ENCODE results near the gene ATAD1.
"Not testable (repeated sequence)": the region's sequence is repeated elsewhere in the genome, so short reads cannot be mapped to it uniquely, and the experiment has no call there.

The ATAD1 gene

DNA sequence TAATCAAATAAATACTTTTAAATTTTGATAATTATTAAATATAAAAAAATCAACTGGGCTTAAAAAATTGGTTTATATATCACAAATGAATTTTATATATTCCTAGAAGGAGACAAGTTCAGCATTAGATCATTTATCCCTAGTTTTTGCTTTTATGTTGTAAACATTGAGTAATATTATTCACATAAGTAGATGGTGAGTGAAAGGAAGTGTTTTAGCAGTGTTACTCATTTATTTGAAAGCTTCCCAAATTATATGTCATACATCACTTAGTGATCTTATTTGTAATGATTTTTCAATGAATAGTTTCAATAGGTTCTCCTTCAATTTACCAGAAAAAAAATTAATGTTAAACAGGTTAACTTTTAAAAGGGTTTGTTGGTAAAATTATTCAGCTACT lies 29.5 kb upstream of the ATAD1 start:
- H3K27me3 ChIP-seq (ENCODE audit: insufficient read depth, low read length, poor library complexity, severe bottlenecking), result no peaks in the 10 kb centered on the region
- peaks cover 12% of the 10 kb centered on the region; the same call in 1 of the 2 replicates for H3K79me2 ChIP-seq (ENCODE audit: insufficient read depth, low read length)
- no peak overlapping the region for H3K9ac ChIP-seq (ENCODE audit: low read depth, low read length, poor library complexity, severe bottlenecking)
- H3K4me3 ChIP-seq (ENCODE audit: low read length, poor library complexity, severe bottlenecking), result no peak overlapping the region
- no peaks in the 10 kb centered on the region for H3K36me3 ChIP-seq (ENCODE audit: insufficient read depth, low read length)
- no peaks in the 10 kb centered on the region for H4K20me1 ChIP-seq (ENCODE audit: insufficient read depth, low read length, poor library complexity, severe bottlenecking)
- H3K9me2 ChIP-seq (replicated peaks; ENCODE audit: low read depth, low read length), result no peaks in the 10 kb centered on the region
- TF ChIP-seq, protein P1, sequence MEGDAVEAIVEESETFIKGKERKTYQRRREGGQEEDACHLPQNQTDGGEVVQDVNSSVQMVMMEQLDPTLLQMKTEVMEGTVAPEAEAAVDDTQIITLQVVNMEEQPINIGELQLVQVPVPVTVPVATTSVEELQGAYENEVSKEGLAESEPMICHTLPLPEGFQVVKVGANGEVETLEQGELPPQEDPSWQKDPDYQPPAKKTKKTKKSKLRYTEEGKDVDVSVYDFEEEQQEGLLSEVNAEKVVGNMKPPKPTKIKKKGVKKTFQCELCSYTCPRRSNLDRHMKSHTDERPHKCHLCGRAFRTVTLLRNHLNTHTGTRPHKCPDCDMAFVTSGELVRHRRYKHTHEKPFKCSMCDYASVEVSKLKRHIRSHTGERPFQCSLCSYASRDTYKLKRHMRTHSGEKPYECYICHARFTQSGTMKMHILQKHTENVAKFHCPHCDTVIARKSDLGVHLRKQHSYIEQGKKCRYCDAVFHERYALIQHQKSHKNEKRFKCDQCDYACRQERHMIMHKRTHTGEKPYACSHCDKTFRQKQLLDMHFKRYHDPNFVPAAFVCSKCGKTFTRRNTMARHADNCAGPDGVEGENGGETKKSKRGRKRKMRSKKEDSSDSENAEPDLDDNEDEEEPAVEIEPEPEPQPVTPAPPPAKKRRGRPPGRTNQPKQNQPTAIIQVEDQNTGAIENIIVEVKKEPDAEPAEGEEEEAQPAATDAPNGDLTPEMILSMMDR (conservative IDR thresholded peaks at IDR 0.05; ENCODE audit: low read length), result no peak
- no peak for TF ChIP-seq EZH2phosphoT487 (IDR thresholded peaks at IDR 0.05; ENCODE audit: borderline replicate concordance)
- no peak overlapping the region for H3K4me2 ChIP-seq (ENCODE audit: low read depth, low read length, poor library complexity, severe bottlenecking)
- H3F3A ChIP-seq (ENCODE audit: low read depth), result no peaks in the 10 kb centered on the region
- H3K4me1 ChIP-seq (ENCODE audit: insufficient read depth, low read length, poor library complexity, severe bottlenecking), result peaks cover 21% of the 10 kb centered on the region
- no peaks in the 10 kb centered on the region for H3K9me3 ChIP-seq (ENCODE audit: insufficient read depth, low read depth, low read length)
- H2AFZ ChIP-seq (ENCODE audit: low read length), result no peak overlapping the region

DNA sequence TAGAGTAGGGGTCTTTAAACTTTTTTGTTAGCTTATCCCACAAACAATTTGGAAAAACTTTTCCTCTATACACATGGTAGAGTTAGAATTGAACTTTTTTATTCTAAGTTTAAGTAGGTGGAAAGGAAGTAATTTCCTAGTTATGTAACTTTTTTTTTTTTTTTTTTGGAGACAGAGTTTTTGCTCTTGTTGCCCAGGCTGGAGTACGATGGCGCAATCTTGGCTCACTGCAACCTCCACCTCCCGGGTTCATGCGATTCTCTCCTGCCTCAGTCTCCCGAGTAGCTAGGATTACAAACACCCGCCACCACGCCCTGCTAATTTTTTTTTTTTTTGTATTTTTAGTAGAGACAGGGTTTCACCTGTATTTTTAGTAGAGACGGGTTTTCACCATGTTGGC lies 28.7 kb upstream of the ATAD1 start:
- H3K9me2 ChIP-seq (replicated peaks; ENCODE audit: low read depth, low read length); H4K20me1 ChIP-seq (ENCODE audit: insufficient read depth, low read length, poor library complexity, severe bottlenecking); H3K27me3 ChIP-seq (ENCODE audit: insufficient read depth, low read length, poor library complexity, severe bottlenecking); H3K4me3 ChIP-seq (ENCODE audit: low read length, poor library complexity, severe bottlenecking); H3K36me3 ChIP-seq (ENCODE audit: insufficient read depth, low read length); H3K9me3 ChIP-seq (ENCODE audit: insufficient read depth, low read depth, low read length); H3F3A ChIP-seq (ENCODE audit: low read depth); H2AFZ ChIP-seq (ENCODE audit: low read length); H3K9ac ChIP-seq (ENCODE audit: low read depth, low read length, poor library complexity, severe bottlenecking); H3K4me2 ChIP-seq (ENCODE audit: low read depth, low read length, poor library complexity, severe bottlenecking): not testable (repeated sequence)
- peaks cover 17% of the 10 kb centered on the region for H3K4me1 ChIP-seq (ENCODE audit: insufficient read depth, low read length, poor library complexity, severe bottlenecking)
- peaks cover 12% of the 10 kb centered on the region; the same call in 1 of the 2 replicates for H3K79me2 ChIP-seq (ENCODE audit: insufficient read depth, low read length)

DNA sequence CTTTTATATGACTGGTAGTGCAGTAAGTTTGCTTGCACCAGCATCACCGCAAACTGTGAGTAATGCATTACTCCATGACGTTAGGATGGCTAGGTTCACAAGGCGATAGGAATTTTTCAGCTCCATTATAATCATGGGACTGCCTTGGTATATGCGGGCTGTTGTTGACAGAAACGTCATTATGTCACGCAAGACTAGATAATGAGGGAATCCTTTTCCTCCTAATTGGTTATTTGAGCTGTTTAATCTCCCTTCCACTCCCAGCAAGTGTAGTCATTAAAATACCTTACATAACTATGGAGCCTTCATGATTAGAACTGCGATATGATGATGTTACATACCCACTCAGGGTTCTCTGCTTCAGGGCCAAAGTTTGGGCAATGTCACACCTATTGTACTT lies 28.0 kb upstream of the ATAD1 start:
- Histone ChIP-seq H3K4me1 (ENCODE audit: insufficient read depth, low read length, poor library complexity, severe bottlenecking) (peaks cover 10% of the 10 kb centered on the region), H3K36me3 (ENCODE audit: insufficient read depth, low read length) (no peaks in the 10 kb centered on the region), H3K9ac (ENCODE audit: low read depth, low read length, poor library complexity, severe bottlenecking) (no peak overlapping the region), H3K9me3 (ENCODE audit: insufficient read depth, low read depth, low read length) (no peaks in the 10 kb centered on the region), H3K79me2 (ENCODE audit: insufficient read depth, low read length) (peaks cover 5% of the 10 kb centered on the region; the same call in 1 of the 2 replicates), H3K9me2 (replicated peaks; ENCODE audit: low read depth, low read length) (no peaks in the 10 kb centered on the region), H4K20me1 (ENCODE audit: insufficient read depth, low read length, poor library complexity, severe bottlenecking) (no peaks in the 10 kb centered on the region), H3K4me2 (ENCODE audit: low read depth, low read length, poor library complexity, severe bottlenecking) (no peak overlapping the region), H3F3A (ENCODE audit: low read depth) (no peaks in the 10 kb centered on the region), H3K4me3 (ENCODE audit: low read length, poor library complexity, severe bottlenecking) (no peak overlapping the region), H3K27me3 (ENCODE audit: insufficient read depth, low read length, poor library complexity, severe bottlenecking) (no peaks in the 10 kb centered on the region), H2AFZ (ENCODE audit: low read length) (no peak overlapping the region)
- TF ChIP-seq, protein P1 (conservative IDR thresholded peaks at IDR 0.05; ENCODE audit: low read length), result no peak
- no peak for TF ChIP-seq EZH2phosphoT487 (IDR thresholded peaks at IDR 0.05; ENCODE audit: borderline replicate concordance)

DNA sequence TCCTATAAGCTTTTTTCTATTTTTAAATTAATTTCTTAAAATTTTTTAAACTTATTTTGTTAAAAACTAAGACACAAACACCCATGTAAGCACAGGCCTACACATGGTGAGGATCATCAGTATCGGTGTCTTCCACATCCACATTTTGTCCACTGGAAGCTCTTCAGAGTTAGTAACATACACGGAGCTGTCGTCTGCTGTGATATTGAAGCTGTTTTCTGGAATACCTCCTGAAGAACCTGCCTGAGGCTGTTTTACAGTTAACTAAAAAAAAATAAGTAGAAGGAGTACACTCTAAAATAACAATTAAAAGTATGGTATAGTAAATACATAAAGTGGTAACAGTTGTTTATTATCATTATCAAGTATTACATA lies 27.6 kb upstream of the ATAD1 start:
- H3K9me3 ChIP-seq (ENCODE audit: insufficient read depth, low read depth, low read length), result no peaks in the 10 kb centered on the region
- no peaks in the 10 kb centered on the region for H3F3A ChIP-seq (ENCODE audit: low read depth)
- no peaks in the 10 kb centered on the region for H3K36me3 ChIP-seq (ENCODE audit: insufficient read depth, low read length)
- H3K27me3 ChIP-seq (ENCODE audit: insufficient read depth, low read length, poor library complexity, severe bottlenecking), result no peaks in the 10 kb centered on the region
- H4K20me1 ChIP-seq (ENCODE audit: insufficient read depth, low read length, poor library complexity, severe bottlenecking), result no peaks in the 10 kb centered on the region
- H3K4me2 ChIP-seq (ENCODE audit: low read depth, low read length, poor library complexity, severe bottlenecking), result no peak overlapping the region
- no peak overlapping the region for H3K9ac ChIP-seq (ENCODE audit: low read depth, low read length, poor library complexity, severe bottlenecking)
- H3K4me3 ChIP-seq (ENCODE audit: low read length, poor library complexity, severe bottlenecking), result no peak overlapping the region
- H2AFZ ChIP-seq (ENCODE audit: low read length), result no peak overlapping the region
- H3K9me2 ChIP-seq (replicated peaks; ENCODE audit: low read depth, low read length), result no peaks in the 10 kb centered on the region
- peaks cover 7% of the 10 kb centered on the region for H3K4me1 ChIP-seq (ENCODE audit: insufficient read depth, low read length, poor library complexity, severe bottlenecking)
- peaks cover 4% of the 10 kb centered on the region; the same call in 1 of the 2 replicates for H3K79me2 ChIP-seq (ENCODE audit: insufficient read depth, low read length)
- TF ChIP-seq EZH2phosphoT487 (IDR thresholded peaks at IDR 0.05; ENCODE audit: borderline replicate concordance), result no peak
- TF ChIP-seq, protein P1 (conservative IDR thresholded peaks at IDR 0.05; ENCODE audit: low read length), result no peak
